Measurements from ENCODE around the gene ZSWIM6. TPM values are rescaled to one million over a fixed set of nuclear protein-coding genes. Genes with fewer than 3 reads are reported as not detected.

The ZSWIM6 gene
- polyA plus RNA-seq, 2 of the 4 experiments (the other 2 are of a cell fraction) = 8.9 to 18.0 TPM

- TF ChIP-seq NFE2L2 (conservative IDR thresholded peaks at IDR 0.05; ENCODE audit: low read length) (no peak), RCOR1 (IDR thresholded peaks at IDR 0.05; ENCODE audit: low read depth, low read length) (no peak), CBX8 (IDR thresholded peaks at IDR 0.05) (no peak), HES2 (IDR thresholded peaks at IDR 0.05) (no peak), FOSB (CRISPR knock-in tag; IDR thresholded peaks at IDR 0.05) (no peak), BHLHE40 (IDR thresholded peaks at IDR 0.05; ENCODE audit: low read depth, low read length) (no peak), CHD2 (IDR thresholded peaks at IDR 0.05; ENCODE audit: low read length, partially characterized antibody) (no peak), MYC (IDR thresholded peaks at IDR 0.05; ENCODE audit: borderline replicate concordance, low read length) (no peak), E2F6 (IDR thresholded peaks at IDR 0.05; ENCODE audit: borderline replicate concordance, low read depth) (no peak), RFX5 (IDR thresholded peaks at IDR 0.05) (no peak), TP53 (CRISPR knock-in tag; IDR thresholded peaks at IDR 0.05) (no peak), GATA3 (IDR thresholded peaks at IDR 0.05; ENCODE audit: borderline replicate concordance) (no peak), SREBF2 (IDR thresholded peaks at IDR 0.05) (no peak)
These were observed 161.9 kb downstream of the ZSWIM6 start (continued) for GRCh38 chr5:61493973-61494372.

GRCh38 chr5:61496446-61496845 lies 164.4 kb downstream of the ZSWIM6 start:
- Histone ChIP-seq H3K4me1 (peaks cover 9% of the 10 kb centered on the region; the same call in 1 of the 3 replicates), H3K4me2 (no peak overlapping the region), H3K4me3 (no peak overlapping the region), H3K9me3 (no peaks in the 10 kb centered on the region), H3K27ac (no peak overlapping the region)
- ChIA-PET POLR2A (no interaction called here), CTCF (no interaction called here)
- ATAC-seq = no peak
- DNase-seq (ENCODE audit: low read depth in 1 of 2, low spot score in 1 of 2) = no peak
- TF ChIP-seq HOXA7 (CRISPR knock-in tag; IDR thresholded peaks at IDR 0.05) (no peak), POLR2AphosphoS2 (conservative IDR thresholded peaks at IDR 0.05; ENCODE audit: low read length) (no peak), MYC (IDR thresholded peaks at IDR 0.05; ENCODE audit: borderline replicate concordance, low read length) (no peak)
- 95% methylated on average over 3 of the region's 3 CpGs for WGBS (ENCODE audit: missing lambda C conversion rate)
- no peak for FAIRE-seq

GRCh38 chr5:61496860-61497259 lies 164.8 kb downstream of the ZSWIM6 start:
- ChIA-PET CTCF (no interaction called here), POLR2A (no interaction called here)
- Histone ChIP-seq H3K4me2 (no peak overlapping the region), H3K4me1 (peaks cover 7% of the 10 kb centered on the region; the same call in 1 of the 3 replicates), H3K9me3 (no peaks in the 10 kb centered on the region), H3K27ac (no peak overlapping the region), H3K4me3 (no peak overlapping the region)
- FAIRE-seq (no peak), ATAC-seq (no peak), DNase-seq (ENCODE audit: low read depth in 1 of 2, low spot score in 1 of 2) (no peak)
- WGBS (ENCODE audit: missing lambda C conversion rate) = 85% methylated on average over 4 of the region's 4 CpGs
- TF ChIP-seq TFCP2L1 (CRISPR knock-in tag; IDR thresholded peaks at IDR 0.05) (no peak), JUN (IDR thresholded peaks at IDR 0.05) (no peak), ZC3H11A (IDR thresholded peaks at IDR 0.05) (no peak), MAX (IDR thresholded peaks at IDR 0.05) (no peak), HDAC2 (IDR thresholded peaks at IDR 0.05) (no peak), REST (IDR thresholded peaks at IDR 0.05) (no peak), BCL3 (IDR thresholded peaks at IDR 0.05) (no peak), FOSL2 (IDR thresholded peaks at IDR 0.05) (no peak), FOSL2 (CRISPR knock-in tag; IDR thresholded peaks at IDR 0.05) (no peak), HES2 (IDR thresholded peaks at IDR 0.05) (no peak), CHD2 (IDR thresholded peaks at IDR 0.05; ENCODE audit: low read length, partially characterized antibody) (no peak), MYC (IDR thresholded peaks at IDR 0.05; ENCODE audit: borderline replicate concordance, low read length) (no peak), EHF (CRISPR knock-in tag; IDR thresholded peaks at IDR 0.05) (no peak), ZNF302 (CRISPR knock-in tag; IDR thresholded peaks at IDR 0.05) (no peak), NPAS2 (CRISPR knock-in tag; IDR thresholded peaks at IDR 0.05; ENCODE audit: borderline replicate concordance) (no peak), NR3C1 (IDR thresholded peaks at IDR 0.05) (no peak), FOSB (CRISPR knock-in tag; IDR thresholded peaks at IDR 0.05) (no peak), PBX3 (IDR thresholded peaks at IDR 0.05) (no peak), EP300 (IDR thresholded peaks at IDR 0.05) (no peak), ESRRA (IDR thresholded peaks at IDR 0.05; ENCODE audit: borderline replicate concordance, low read length) (no peak), E2F6 (IDR thresholded peaks at IDR 0.05; ENCODE audit: borderline replicate concordance, low read depth) (no peak)
